ENCODE results near the gene FAM135A. TPM values are rescaled to one million over a fixed set of nuclear protein-coding genes. Genes with fewer than 3 reads are reported as not detected.

Gene FAM135A
- total and polyA plus RNA-seq, 2 of the 4 experiments (the other 2 are of a cell fraction): 2.2 to 7.9 TPM

DNA sequence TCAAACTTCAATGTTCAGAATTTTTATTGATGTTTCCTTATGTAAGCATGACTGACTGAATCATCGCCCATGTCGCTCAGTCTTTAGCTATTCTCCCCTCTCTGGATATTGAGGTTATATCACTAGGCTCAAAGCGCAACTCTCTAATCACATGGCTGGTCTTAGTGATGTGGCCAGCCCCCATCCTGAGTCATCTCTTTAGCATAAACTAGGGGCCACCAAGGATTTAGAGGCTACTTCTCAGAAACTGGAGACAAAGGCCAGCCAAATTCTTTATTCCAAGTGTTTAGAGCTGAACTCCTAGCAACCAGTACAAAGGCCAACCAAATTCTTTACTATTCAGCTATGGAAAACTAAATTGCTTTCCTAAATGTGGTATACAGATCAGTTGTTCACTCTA lies 61.4 kb downstream of the FAM135A start:
- Histone ChIP-seq H3K4ac (ENCODE audit: low read depth, low read length) (no peak overlapping the region), H3K23ac (ENCODE audit: low read depth, low read length) (no peak overlapping the region), H3K9me1 (ENCODE audit: insufficient read depth, low read length) (no peaks in the 10 kb centered on the region), H3K4me2 (ENCODE audit: low read depth, low read length) (no peak overlapping the region), H4K5ac (ENCODE audit: low read depth, low read length) (no peak overlapping the region), H3K9ac (ENCODE audit: low read depth, low read length) (no peak overlapping the region), H4K8ac (ENCODE audit: low read depth in 2 of 2, low read length in 2 of 2) (no peak overlapping the region), H3K9me3 (ENCODE audit: control insufficient read depth, insufficient read depth, low read length) (no peaks in the 10 kb centered on the region), H4K20me1 (ENCODE audit: insufficient read depth, low read length) (no peaks in the 10 kb centered on the region), H2BK20ac (ENCODE audit: low read depth, low read length) (no peak overlapping the region), H2AK5ac (ENCODE audit: low read depth, low read length) (no peak overlapping the region), H2BK120ac (ENCODE audit: low read depth, low read length) (no peak overlapping the region), H3K4me3 (ENCODE audit: insufficient read depth, low read depth, low read length) (no peak overlapping the region), H2AFZ (replicated peaks; ENCODE audit: low read length, poor library complexity) (no peak overlapping the region), H3K27ac (ENCODE audit: insufficient read depth, low read length) (no peak overlapping the region), H3K36me3 (ENCODE audit: control insufficient read depth, insufficient read depth, low read length) (peaks cover 3% of the 10 kb centered on the region; the same call in 1 of the 2 replicates), H2AK9ac (replicated peaks; ENCODE audit: low read depth, low read length, poor library complexity) (no peak overlapping the region), H3K56ac (ENCODE audit: extremely low read depth, insufficient read depth, low read length) (no peak overlapping the region), H2BK5ac (ENCODE audit: low read depth, low read length, poor library complexity, severe bottlenecking) (no peak overlapping the region), H3K14ac (replicated peaks; ENCODE audit: low read depth, low read length) (no peak overlapping the region), H3K18ac (ENCODE audit: low read depth, low read length) (no peak overlapping the region), H3K27me3 (ENCODE audit: control insufficient read depth, insufficient read depth, low read length) (no peaks in the 10 kb centered on the region), H2BK15ac (ENCODE audit: low read depth, low read length) (no peak overlapping the region), H3K4me1 (ENCODE audit: control insufficient read depth, insufficient read depth, low read length) (no peaks in the 10 kb centered on the region; the same call in 1 of the 2 replicates), H3K79me1 (ENCODE audit: low read depth in 1 of 2, low read length in 2 of 2) (no peaks in the 10 kb centered on the region), H4K91ac (ENCODE audit: insufficient read depth, low read depth, low read length) (no peak overlapping the region)
- ChIA-PET CTCF (interaction anchor here (1.1 kb wide), 1 partner anchor 12 kb away, joined by 4 read pairs; no protein-coding TSS in a partner anchor), POLR2A (ENCODE audit: unreplicated experiment) (no interaction called here)
- BruUV-seq (replicated peaks): no TSS peak
- DNase-seq (peak; percentile 62), ATAC-seq (ENCODE audit: low read depth) (peak; percentile 59)
- dilution Hi-C loops (cut with HindIII; ENCODE audit: low sequenced_read_pairs, unreplicated experiment) (no loop called here), intact Hi-C loops (cut with micrococcal nuclease) (no loop called here), in situ Hi-C loops (cut with MboI; ENCODE audit: low sequenced_read_pairs) (no loop called here)
- WGBS, 2 experiments (ENCODE audit: extremely low coverage in 2 of 2, insufficient read length in 1 of 2): no CpG with 5 or more reads among the region's 3 CpGs
- TF ChIP-seq, protein P1, sequence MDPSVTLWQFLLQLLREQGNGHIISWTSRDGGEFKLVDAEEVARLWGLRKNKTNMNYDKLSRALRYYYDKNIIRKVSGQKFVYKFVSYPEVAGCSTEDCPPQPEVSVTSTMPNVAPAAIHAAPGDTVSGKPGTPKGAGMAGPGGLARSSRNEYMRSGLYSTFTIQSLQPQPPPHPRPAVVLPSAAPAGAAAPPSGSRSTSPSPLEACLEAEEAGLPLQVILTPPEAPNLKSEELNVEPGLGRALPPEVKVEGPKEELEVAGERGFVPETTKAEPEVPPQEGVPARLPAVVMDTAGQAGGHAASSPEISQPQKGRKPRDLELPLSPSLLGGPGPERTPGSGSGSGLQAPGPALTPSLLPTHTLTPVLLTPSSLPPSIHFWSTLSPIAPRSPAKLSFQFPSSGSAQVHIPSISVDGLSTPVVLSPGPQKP (IDR thresholded peaks at IDR 0.05; ENCODE audit: borderline replicate concordance, low read depth, low read length): no peak
- no peak for TF ChIP-seq CHD1 (IDR thresholded peaks at IDR 0.05; ENCODE audit: low read depth, low read length)

Measured in IMR-90 (cell line).